HAP-1 (cell line): Measurements from ENCODE around the gene FAM50B.

Source experiments
- DNase-seq, 2 experiments: peaks; one replicate each; pipeline ENCODE4 v3.0.0-alpha.2; 2016 to 2020; ENCODE audit warnings: low spot score in 2 of 2
- H3K27me3 ChIP-seq: fragments of 250-450 bp; sonication (Bioruptor Pico); 2 replicates; pipeline ENCODE4 v1.5.1; 2020; ENCODE audit warnings: low read depth, mild to moderate bottlenecking, moderate library complexity
- H3K36me3 ChIP-seq: fragments of 250-450 bp; sonication (Bioruptor Pico); replicated peaks from 2 replicates; pipeline ENCODE4 v1.5.1; 2020; ENCODE audit warnings: mild to moderate bottlenecking
- H3K4me1 ChIP-seq: fragments of 250-450 bp; sonication (Bioruptor Pico); 2 replicates; pipeline ENCODE4 v1.5.1; 2020; ENCODE audit warnings: mild to moderate bottlenecking
- H3K4me3 ChIP-seq: fragments of 250-450 bp; sonication (Bioruptor Pico); 2 replicates; pipeline ENCODE4 v1.5.1; 2020; ENCODE audit warnings: mild to moderate bottlenecking, moderate library complexity
- H3K9me3 ChIP-seq: fragments of 250-450 bp; sonication (Bioruptor Pico); 2 replicates; pipeline ENCODE4 v1.5.1; 2020; ENCODE audit warnings: mild to moderate bottlenecking, moderate library complexity
- in situ Hi-C: fragments of 300-500 bp; cut with MboI; formaldehyde crosslinking; loops from 3 replicates; pipeline ENCODE4 v1.14.3; 2020; ENCODE audit warnings: low sequenced_read_pairs, inconsistent platforms, mixed read lengths

Gene FAM50B

GRCh38 chr6:3830806-3831205 lies 18.4 kb upstream of the FAM50B start:
- in situ Hi-C loops = no loop called here
- Histone ChIP-seq H3K9me3 (no peaks in the 10 kb centered on the region), H3K4me3 (no peak overlapping the region), H3K4me1 (no peaks in the 10 kb centered on the region), H3K27me3 (no peaks in the 10 kb centered on the region), H3K36me3 (no peaks in the 10 kb centered on the region)
- no peak for DNase-seq

GRCh38 chr6:3831761-3832530 lies 17.2 kb upstream of the FAM50B start:
- Histone ChIP-seq H3K36me3 (no peaks in the 10 kb centered on the region), H3K4me3 (no peak overlapping the region), H3K4me1 (no peaks in the 10 kb centered on the region), H3K9me3 (no peaks in the 10 kb centered on the region), H3K27me3 (no peaks in the 10 kb centered on the region)
- no peak for DNase-seq
- in situ Hi-C loops = no loop called here

GRCh38 chr6:3835055-3835731 lies 14.0 kb upstream of the FAM50B start:
- Histone ChIP-seq H3K36me3 (no peaks in the 10 kb centered on the region), H3K27me3 (no peaks in the 10 kb centered on the region; the same call in 1 of the 2 replicates), H3K9me3 (no peaks in the 10 kb centered on the region), H3K4me1 (no peaks in the 10 kb centered on the region), H3K4me3 (no peak overlapping the region)
- DNase-seq = no peak
- in situ Hi-C loops = no loop called here

GRCh38 chr6:3835785-3836184 lies 13.4 kb upstream of the FAM50B start:
- H3K27me3 ChIP-seq = no peaks in the 10 kb centered on the region; the same call in 1 of the 2 replicates
- no peaks in the 10 kb centered on the region for H3K9me3 ChIP-seq
- H3K36me3 ChIP-seq = no peaks in the 10 kb centered on the region
- in situ Hi-C loops = no loop called here
- no peak overlapping the region for H3K4me3 ChIP-seq
- no peaks in the 10 kb centered on the region for H3K4me1 ChIP-seq
- no peak for DNase-seq

GRCh38 chr6:3836566-3836965 lies 12.6 kb upstream of the FAM50B start:
- Histone ChIP-seq H3K4me3 (no peak overlapping the region), H3K4me1 (no peaks in the 10 kb centered on the region), H3K9me3 (no peaks in the 10 kb centered on the region), H3K36me3 (no peaks in the 10 kb centered on the region), H3K27me3 (no peaks in the 10 kb centered on the region; the same call in 1 of the 2 replicates)
- in situ Hi-C loops = no loop called here
- DNase-seq = no peak

- in situ Hi-C loops = no loop called here
Measured at GRCh38 chr6:3837781-3838180, 11.4 kb upstream of the FAM50B start.

GRCh38 chr6:3838992-3839867 lies 9.9 kb upstream of the FAM50B start:
- no peaks in the 10 kb centered on the region for H3K4me1 ChIP-seq
- in situ Hi-C loops = no loop called here
- no peaks in the 10 kb centered on the region for H3K9me3 ChIP-seq
- H3K36me3 ChIP-seq = no peaks in the 10 kb centered on the region
- no peak for DNase-seq
- H3K27me3 ChIP-seq = no peaks in the 10 kb centered on the region; the same call in 1 of the 2 replicates
- no peak overlapping the region for H3K4me3 ChIP-seq

More at GRCh38 chr6:3837781-3838180, 11.4 kb upstream of the FAM50B start:
- Histone ChIP-seq H3K4me1 (no peaks in the 10 kb centered on the region), H3K4me3 (no peak overlapping the region), H3K27me3 (no peaks in the 10 kb centered on the region; the same call in 1 of the 2 replicates), H3K9me3 (no peaks in the 10 kb centered on the region), H3K36me3 (no peaks in the 10 kb centered on the region)
- DNase-seq = no peak

- Histone ChIP-seq H3K9me3 (no peaks in the 10 kb centered on the region), H3K36me3 (no peaks in the 10 kb centered on the region), H3K4me3 (no peak overlapping the region), H3K27me3 (no peaks in the 10 kb centered on the region; the same call in 1 of the 2 replicates), H3K4me1 (no peaks in the 10 kb centered on the region)
- in situ Hi-C loops = no loop called here
- no peak for DNase-seq
Measured at GRCh38 chr6:3841066-3841454, 8.1 kb upstream of the FAM50B start.

GRCh38 chr6:3841711-3842565 lies 7.2 kb upstream of the FAM50B start:
- Histone ChIP-seq H3K36me3 (no peaks in the 10 kb centered on the region), H3K27me3 (no peaks in the 10 kb centered on the region; the same call in 1 of the 2 replicates), H3K4me1 (no peaks in the 10 kb centered on the region), H3K9me3 (no peaks in the 10 kb centered on the region), H3K4me3 (no peak overlapping the region)
- DNase-seq = no peak
- in situ Hi-C loops = no loop called here

- in situ Hi-C loops = no loop called here
- Histone ChIP-seq H3K4me3 (no peak overlapping the region), H3K9me3 (no peaks in the 10 kb centered on the region), H3K36me3 (no peaks in the 10 kb centered on the region), H3K27me3 (no peaks in the 10 kb centered on the region), H3K4me1 (no peaks in the 10 kb centered on the region)
- no peak for DNase-seq
Measured at GRCh38 chr6:3843379-3844096, 5.6 kb upstream of the FAM50B start.

GRCh38 chr6:3844097-3844463 lies 5.1 kb upstream of the FAM50B start:
- Histone ChIP-seq H3K36me3 (no peaks in the 10 kb centered on the region), H3K4me3 (no peak overlapping the region), H3K27me3 (no peaks in the 10 kb centered on the region), H3K4me1 (no peaks in the 10 kb centered on the region), H3K9me3 (no peaks in the 10 kb centered on the region)
- no peak for DNase-seq
- in situ Hi-C loops = no loop called here

GRCh38 chr6:3847521-3847920 lies 1.7 kb upstream of the FAM50B start:
- no peaks in the 10 kb centered on the region for H3K27me3 ChIP-seq
- no peaks in the 10 kb centered on the region for H3K9me3 ChIP-seq
- DNase-seq = no peak
- H3K4me3 ChIP-seq = no peak overlapping the region
- no peaks in the 10 kb centered on the region for H3K4me1 ChIP-seq
- in situ Hi-C loops = no loop called here
- no peaks in the 10 kb centered on the region for H3K36me3 ChIP-seq

- H3K27me3 ChIP-seq = no peaks in the 10 kb centered on the region
- H3K36me3 ChIP-seq = no peaks in the 10 kb centered on the region
- H3K4me1 ChIP-seq = no peaks in the 10 kb centered on the region
- no peak overlapping the region for H3K4me3 ChIP-seq
- DNase-seq = no peak
- in situ Hi-C loops = no loop called here
- no peaks in the 10 kb centered on the region for H3K9me3 ChIP-seq
Measured at GRCh38 chr6:3848380-3848779, 793 bp upstream of the FAM50B start.
